HCT116 (cell line): ENCODE data around the gene PGAP6. TPM values are rescaled to one million over a fixed set of nuclear protein-coding genes. Genes with fewer than 3 reads are reported as not detected.
A peak's percentile ranks its signal among the peaks of the same experiment; 100 is the strongest.

Experiments used
- ATAC-seq: fragments of 200-7000 bp; cut with Tn5 transposase; 2 replicates; pipeline ENCODE4 v1.9.1; 2020; ENCODE audit warnings: mild to moderate bottlenecking, moderate library complexity
- BruUV-seq: library from RNA; stranded (reverse); fragments of 400-500 nt; replicated peaks from 2 replicates; lab custom pipeline; 2021; lab: Mats Ljungman, UMichigan
- CTCF ChIA-PET: fragments of 300-600 bp; sonication (Branson Sonifier 250); formaldehyde crosslinking; loops from one replicate; lab custom pipeline; 2021; ENCODE audit warnings: antibody characterized with exemption; lab: Charles Lee
- POLR2A ChIA-PET: fragments of 300-600, 350-600 bp; sonication (Branson Sonifier 250); formaldehyde crosslinking; loops from one replicate; lab custom pipeline; 2021; ENCODE audit warnings: antibody characterized with exemption; lab: Charles Lee
- RAD21 ChIA-PET, 2 experiments: fragments of 300-600 bp; sonication (Branson Sonifier 250); formaldehyde crosslinking; loops; one replicate each; lab custom pipeline; 2023; ENCODE audit warnings: low total read pairs in 2 of 2; ENCODE audit not compliant: uncharacterized antibody in 2 of 2, unreplicated experiment in 2 of 2, low non-redundant PET in 1 of 2; lab: Charles Lee
- DNase-seq: peaks from one replicate; pipeline ENCODE4 v3.0.0-alpha.2; 2010; ENCODE audit warnings: low read depth, low spot score
- H2AFZ ChIP-seq: fragments of 200-600 bp; shearing (Covaris generic), sonication (generic); 2 replicates; pipeline ENCODE4 v1.6.1; 2017; ENCODE audit warnings: low read depth, mixed run types, mixed read lengths, antibody characterized with exemption, low read length; ENCODE audit not compliant: poor library complexity, severe bottlenecking
- H3K27ac ChIP-seq: 2 replicates; pipeline ENCODE4 v1.5.1; 2012; ENCODE audit warnings: low read depth, low read length
- H3K27me3 ChIP-seq: fragments of 200-600 bp; sonication (generic); 2 replicates; pipeline ENCODE4 v1.6.1; 2016; ENCODE audit warnings: mixed run types, low read length, mixed read lengths; ENCODE audit not compliant: insufficient read depth
- H3K36me3 ChIP-seq, 2 experiments: fragments of 200-500 bp in 1 of 2; fragments of 200-600 bp in 1 of 2; sonication (Bioruptor generic) in 1 of 2; sonication (generic) in 1 of 2; 2 replicates each; pipeline versions ENCODE4 v1.5.1 to v1.6.1; 2014 to 2016; ENCODE audit warnings: low read length in 2 of 2, inconsistent platforms in 1 of 2, mixed read lengths in 1 of 2, mixed run types in 1 of 2; ENCODE audit not compliant: insufficient read depth in 2 of 2, control insufficient read depth in 1 of 2
- H3K4me1 ChIP-seq, 2 experiments: fragments of 200-600 bp in 1 of 2; sonication (generic) in 1 of 2; 2 replicates each; pipeline versions ENCODE4 v1.5.1 to v1.6.1; 2012 to 2017; ENCODE audit warnings: low read length in 2 of 2, inconsistent platforms in 1 of 2, mild to moderate bottlenecking in 1 of 2, mixed read lengths in 1 of 2, mixed run types in 1 of 2, moderate library complexity in 1 of 2; ENCODE audit not compliant: insufficient read depth in 2 of 2, control insufficient read depth in 1 of 2
- H3K4me2 ChIP-seq: fragments of 200-600 bp; sonication (generic); 2 replicates; pipeline ENCODE4 v1.6.1; 2017; ENCODE audit warnings: mixed run types, low read length, mixed read lengths
- H3K4me3 ChIP-seq, 2 experiments: fragments of 200-600 bp in 1 of 2; sonication (generic) in 1 of 2; replicated peaks in 1 of 2; 2 replicates each; pipeline ENCODE4 v1.5.1; 2011 to 2016; ENCODE audit warnings: low read length in 2 of 2, control low read depth in 1 of 2, low read depth in 1 of 2, mild to moderate bottlenecking in 1 of 2, mixed read lengths in 1 of 2, mixed run types in 1 of 2
- H3K79me2 ChIP-seq: fragments of 200-600 bp; sonication (generic); 2 replicates; pipeline ENCODE4 v1.6.1; 2017; ENCODE audit warnings: mild to moderate bottlenecking, mixed run types, low read length, moderate library complexity, mixed read lengths; ENCODE audit not compliant: insufficient read depth
- H3K9ac ChIP-seq: fragments of 200-600 bp; sonication (generic); 2 replicates; pipeline ENCODE4 v1.6.1; 2016; ENCODE audit warnings: low read length, mixed read lengths
- H3K9me2 ChIP-seq: fragments of 200-600 bp; sonication (generic), shearing (Covaris generic); 2 replicates; pipeline ENCODE4 v1.6.1; 2017; ENCODE audit warnings: mixed run types, mild to moderate bottlenecking, moderate library complexity; ENCODE audit not compliant: insufficient read depth
- H3K9me3 ChIP-seq, 2 experiments: fragments of 200-500 bp in 1 of 2; fragments of 200-600 bp in 1 of 2; sonication (Bioruptor generic) in 1 of 2; sonication (generic) in 1 of 2; 2 replicates each; pipeline ENCODE4 v1.6.1; 2014 to 2017; ENCODE audit warnings: low read length in 2 of 2, mixed read lengths in 2 of 2, inconsistent platforms in 1 of 2, low read depth in 1 of 2, mild to moderate bottlenecking in 1 of 2, mixed run types in 1 of 2, moderate library complexity in 1 of 2; ENCODE audit not compliant: control insufficient read depth in 1 of 2, insufficient read depth in 1 of 2
- H4K20me1 ChIP-seq: fragments of 200-600 bp; sonication (generic), shearing (Covaris generic); 2 replicates; pipeline ENCODE4 v1.6.1; 2017; ENCODE audit warnings: mixed run types, mild to moderate bottlenecking, moderate library complexity; ENCODE audit not compliant: insufficient read depth
- JUND ChIP-seq: IDR thresholded peaks from 2 replicates; pipeline ENCODE4 v1.6.1; 2012
- MAX ChIP-seq: IDR thresholded peaks from 2 replicates; pipeline ENCODE4 v1.6.1; 2012
- POLR2AphosphoS5 ChIP-seq: IDR thresholded peaks from 2 replicates; pipeline ENCODE4 v1.6.1; 2011; ENCODE audit warnings: mild to moderate bottlenecking, low read depth, low read length, moderate library complexity
- SP1 ChIP-seq: IDR thresholded peaks from 2 replicates; pipeline ENCODE4 v1.6.1; 2012; ENCODE audit warnings: low read depth
- SRF ChIP-seq: IDR thresholded peaks from 2 replicates; pipeline ENCODE4 v1.6.1; 2012; ENCODE audit warnings: low read depth
- YY1 ChIP-seq: IDR thresholded peaks from 2 replicates; pipeline ENCODE4 v1.6.1; 2011; ENCODE audit warnings: low read length, low read depth, moderate library complexity, mild to moderate bottlenecking; ENCODE audit not compliant: insufficient replicate concordance; ENCODE audit errors: extremely low read depth
- ZFX ChIP-seq: fragments of 450-650 bp; IDR thresholded peaks from 2 replicates; pipeline ENCODE4 v1.6.1; 2017
- intact Hi-C: fragments of 100-400 bp; cut with micrococcal nuclease; formaldehyde crosslinking; loops from 2 replicates; pipeline ENCODE4 v1.10.0; 2022
- total RNA-seq: library from RNA; stranded (reverse); gene quantifications from one replicate; pipeline ENCODE4 v1.2.1, GENCODE V29; 2021; ENCODE audit not compliant: unreplicated experiment
- TF ChIP-seq, protein P1 (sequence below): IDR thresholded peaks from 2 replicates; pipeline ENCODE4 v1.6.1; 2011; ENCODE audit warnings: mild to moderate bottlenecking, low read length, moderate library complexity; ENCODE audit not compliant: insufficient replicate concordance; ENCODE audit errors: extremely low read depth

PGAP6 gene
- total RNA-seq, 1 experiment from 2014 or later, result 35.4 TPM

GRCh38 chr16:370443-370842 is 11.3 kb downstream of the PGAP6 start, which contains the start of gene MRPL28:
MRPL28 (minus strand) TSS chr16:370538; CDS start chr16:370218, 320 bp downstream.
- peak within 1 kb of the TSS; percentile 38 for H3K9ac ChIP-seq

GRCh38 chr16:369866-370436 is 11.8 kb downstream of the PGAP6 start:
- no TSS peak for BruUV-seq
- TF ChIP-seq, protein P1, sequence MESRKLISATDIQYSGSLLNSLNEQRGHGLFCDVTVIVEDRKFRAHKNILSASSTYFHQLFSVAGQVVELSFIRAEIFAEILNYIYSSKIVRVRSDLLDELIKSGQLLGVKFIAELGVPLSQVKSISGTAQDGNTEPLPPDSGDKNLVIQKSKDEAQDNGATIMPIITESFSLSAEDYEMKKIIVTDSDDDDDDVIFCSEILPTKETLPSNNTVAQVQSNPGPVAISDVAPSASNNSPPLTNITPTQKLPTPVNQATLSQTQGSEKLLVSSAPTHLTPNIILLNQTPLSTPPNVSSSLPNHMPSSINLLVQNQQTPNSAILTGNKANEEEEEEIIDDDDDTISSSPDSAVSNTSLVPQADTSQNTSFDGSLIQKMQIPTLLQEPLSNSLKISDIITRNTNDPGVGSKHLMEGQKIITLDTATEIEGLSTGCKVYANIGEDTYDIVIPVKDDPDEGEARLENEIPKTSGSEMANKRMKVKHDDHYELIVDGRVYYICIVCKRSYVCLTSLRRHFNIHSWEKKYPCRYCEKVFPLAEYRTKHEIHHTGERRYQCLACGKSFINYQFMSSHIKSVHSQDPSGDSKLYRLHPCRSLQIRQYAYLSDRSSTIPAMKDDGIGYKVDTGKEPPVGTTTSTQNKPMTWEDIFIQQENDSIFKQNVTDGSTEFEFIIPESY, result no peak
- TF ChIP-seq MAX, result no peak
- TF ChIP-seq ZFX, result no peak
- no peaks in the 10 kb centered on the region for H3K9me2 ChIP-seq
- intact Hi-C loops, result no loop called here
- no peaks in the 10 kb centered on the region for H3K9me3 ChIP-seq
- H3K27ac ChIP-seq, result peak overlapping the region; percentile 32; the same call in 1 of the 2 replicates
- H3K4me2 ChIP-seq, result peak overlapping the region; percentile 62
- peak overlapping the region; percentile 35 to 46 for H3K4me3 ChIP-seq
- no peaks in the 10 kb centered on the region for H3K79me2 ChIP-seq
- POLR2A ChIA-PET, result interaction anchor here (1.0 to 1.1 kb wide), 2 partner anchors 11 to 17 kb away, joined by 3 to 5 read pairs; no protein-coding TSS in a partner anchor
- no peak for DNase-seq
- H3K36me3 ChIP-seq, result 0 out of 4 replicates have a peak, but pooled peaks cover 0 to 3% of the 10 kb centered on the region in 2 experiments
- no peaks in the 10 kb centered on the region for H4K20me1 ChIP-seq
- CTCF ChIA-PET, result interaction anchor here (0.6 to 1.2 kb wide), 3 partner anchors 8 to 346 kb away, joined by 3 to 4 read pairs (median 3); partner anchors contain the start of gene AXIN1
- H3K27me3 ChIP-seq, result no peaks in the 10 kb centered on the region
- peaks cover 3 to 13% of the 10 kb centered on the region in 2 experiments; a peak in 3 of 4 replicates for H3K4me1 ChIP-seq
- H2AFZ ChIP-seq, result no peak overlapping the region
- RAD21 ChIA-PET, result no interaction called here
- H3K9ac ChIP-seq, result peak overlapping the region; percentile 38
- peak; percentile 45 for ATAC-seq

More at GRCh38 chr16:370443-370842, 11.3 kb downstream of the PGAP6 start, which contains the start of gene MRPL28:
- no TSS peak for BruUV-seq
- no peaks in the 10 kb centered on the region for H3K27me3 ChIP-seq
- 0 out of 4 replicates have a peak, but pooled peaks cover 0 to 3% of the 10 kb centered on the region in 2 experiments for H3K36me3 ChIP-seq
- no peaks in the 10 kb centered on the region for H4K20me1 ChIP-seq
- POLR2A ChIA-PET, result interaction anchor here (1.0 to 1.1 kb wide), 2 partner anchors 10 to 18 kb away, joined by 3 to 5 read pairs; no protein-coding TSS in a partner anchor
- RAD21 ChIA-PET, result no interaction called here
- ATAC-seq (peak; percentile 92), DNase-seq (peak; percentile 72)
- peaks cover 3 to 13% of the 10 kb centered on the region in 2 experiments; a peak in 3 of 4 replicates for H3K4me1 ChIP-seq
- TF ChIP-seq SP1 (peak; percentile 89), MAX (no peak), JUND (no peak), YY1 (peak; percentile 57), POLR2AphosphoS5 (peak; percentile 50), SRF (no peak)
- CTCF ChIA-PET, result interaction anchor here (0.6 to 1.2 kb wide), 3 partner anchors 9 to 347 kb away, joined by 3 to 4 read pairs (median 3); partner anchors contain the start of gene AXIN1
- H3K4me2 ChIP-seq, result peak within 1 kb of the TSS; percentile 62
- H3K9me2 ChIP-seq, result no peaks in the 10 kb centered on the region
- no peak within 1 kb of the TSS for H2AFZ ChIP-seq
- intact Hi-C loops, result no loop called here
- no peaks in the 10 kb centered on the region for H3K9me3 ChIP-seq
- H3K4me3 ChIP-seq, result peak within 1 kb of the TSS; percentile 35 to 46
- H3K79me2 ChIP-seq, result no peaks in the 10 kb centered on the region
- peak within 1 kb of the TSS; percentile 63 for H3K27ac ChIP-seq
